Gastrocnemius medialis (tissue), 4 donors: ENCODE measurements around the gene TMEM37.

Source experiments
- CTCF ChIP-seq, 5 experiments: fragments of 450-650 bp in 3 of 5; fragments of 200-600 bp in 2 of 5; sonication (generic) in 2 of 5; IDR thresholded peaks in 4 of 5; conservative IDR thresholded peaks in 1 of 5; 1 replicate in 4 of 5; 2 replicates in 1 of 5; pipeline ENCODE4 v1.5.1; 2016 to 2019; ENCODE audit warnings: antibody characterized with exemption in 5 of 5, mild to moderate bottlenecking in 3 of 5, moderate library complexity in 3 of 5
- POLR2A ChIP-seq, 2 donors: fragments of 450-650 bp; IDR thresholded peaks; one replicate each; pipeline ENCODE4 v1.6.1; 2017; ENCODE audit warnings: antibody characterized with exemption in 2 of 2, mild to moderate bottlenecking in 2 of 2, moderate library complexity in 2 of 2

- TF ChIP-seq CTCF (IDR thresholded peaks at IDR 0.05 in 4 of 5, conservative IDR thresholded peaks at IDR 0.05 in 1 of 5) (no peak), POLR2A (IDR thresholded peaks at IDR 0.05) (no peak)
Observed at GRCh38 chr2:119449521-119449920, 17.9 kb downstream of the TMEM37 start.
